ENCODE measurements around the gene CREB3.

GRCh38 chr9:35698231-35698630, 34.2 kb upstream of the CREB3 start:
- TF ChIP-seq POLR2A (IDR thresholded peaks at IDR 0.05; ENCODE audit: low read length) (no peak), NR3C1 (IDR thresholded peaks at IDR 0.05) (no peak), JUN (IDR thresholded peaks at IDR 0.05) (no peak), MAX (IDR thresholded peaks at IDR 0.05) (no peak), RAD21 (conservative IDR thresholded peaks at IDR 0.05 in 1 of 2, IDR thresholded peaks at IDR 0.05 in 1 of 2) (no peak), CHD2 (IDR thresholded peaks at IDR 0.05; ENCODE audit: low read length, partially characterized antibody) (no peak)

All from A549 (cell line).